ENCODE results near the gene KCTD20.

The KCTD20 gene

DNA sequence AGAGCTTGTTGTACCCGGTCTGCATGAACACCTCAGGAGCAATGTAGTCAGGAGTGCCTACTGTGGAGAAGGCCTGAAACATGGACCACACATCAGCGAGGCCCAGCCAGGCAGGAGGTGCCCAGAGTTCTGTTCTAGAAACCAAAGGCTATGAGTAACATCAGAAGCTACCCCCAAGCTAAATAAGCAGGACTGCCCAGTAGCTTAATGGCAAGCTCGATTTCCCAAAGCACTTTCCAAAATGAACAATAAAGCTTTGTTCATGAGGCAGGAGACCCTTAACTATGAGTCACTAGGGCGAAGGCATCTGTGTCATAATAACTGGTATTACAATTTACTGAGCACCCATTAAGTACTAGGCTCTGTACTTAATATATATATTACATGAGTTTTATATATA lies 57.1 kb downstream of the KCTD20 start:
- DNase-seq: no peak

DNA sequence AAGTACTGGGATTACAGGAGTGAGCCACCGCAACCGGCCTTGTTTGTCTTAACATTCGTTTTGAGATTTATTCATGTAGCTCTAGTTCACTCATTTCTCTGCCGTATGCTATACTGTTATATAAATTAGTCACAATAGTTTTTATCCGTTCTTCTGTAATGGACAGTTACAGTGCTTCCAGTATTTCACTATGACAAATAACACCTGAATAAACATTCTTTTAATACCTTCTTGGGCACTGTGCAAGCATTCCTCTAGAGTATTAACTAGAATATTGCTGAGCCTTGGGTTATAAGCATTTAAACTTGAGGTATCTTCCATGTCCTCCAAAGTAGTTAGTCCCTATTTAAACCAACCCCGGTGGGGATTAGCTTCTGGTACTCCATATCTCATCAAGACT lies 58.9 kb downstream of the KCTD20 start:
- no peak for DNase-seq

DNA sequence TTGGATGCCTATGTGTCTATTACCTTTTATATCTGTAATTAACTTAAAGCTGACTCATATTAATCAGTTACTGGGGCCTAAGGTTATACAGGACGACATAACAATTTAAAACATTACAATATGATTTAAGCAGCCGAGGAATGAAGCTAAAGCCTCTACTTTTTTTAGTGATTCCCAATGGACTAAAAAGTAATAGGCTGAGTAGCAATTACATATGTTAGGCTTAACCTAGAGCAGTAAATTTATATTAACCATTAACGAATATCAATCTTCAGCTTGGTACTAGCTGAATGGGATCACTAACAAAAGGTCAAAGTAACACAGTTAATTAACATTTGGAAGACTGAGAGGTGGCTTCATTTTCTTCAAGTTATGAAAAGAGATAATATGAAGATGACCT lies 61.4 kb downstream of the KCTD20 start:
- DNase-seq: no peak

DNA sequence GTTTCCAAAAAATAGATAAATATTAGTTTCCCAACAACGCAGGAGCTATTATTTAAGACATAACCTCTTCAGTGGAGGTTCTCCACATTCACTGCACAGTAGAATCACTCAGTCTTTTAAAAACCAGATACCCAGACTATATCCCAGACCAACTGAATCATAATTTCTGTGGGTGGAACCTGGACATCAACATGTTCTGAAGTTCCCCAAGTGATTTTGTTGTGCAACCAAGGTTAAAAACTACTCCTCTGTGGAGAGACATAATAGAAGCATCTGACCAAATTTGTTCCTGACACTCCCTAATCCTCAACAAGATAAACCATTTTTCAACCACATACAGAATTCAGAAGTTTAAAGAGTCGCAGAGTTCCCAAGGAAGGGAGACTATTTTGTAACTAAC lies 62.2 kb downstream of the KCTD20 start:
- DNase-seq: no peak

DNA sequence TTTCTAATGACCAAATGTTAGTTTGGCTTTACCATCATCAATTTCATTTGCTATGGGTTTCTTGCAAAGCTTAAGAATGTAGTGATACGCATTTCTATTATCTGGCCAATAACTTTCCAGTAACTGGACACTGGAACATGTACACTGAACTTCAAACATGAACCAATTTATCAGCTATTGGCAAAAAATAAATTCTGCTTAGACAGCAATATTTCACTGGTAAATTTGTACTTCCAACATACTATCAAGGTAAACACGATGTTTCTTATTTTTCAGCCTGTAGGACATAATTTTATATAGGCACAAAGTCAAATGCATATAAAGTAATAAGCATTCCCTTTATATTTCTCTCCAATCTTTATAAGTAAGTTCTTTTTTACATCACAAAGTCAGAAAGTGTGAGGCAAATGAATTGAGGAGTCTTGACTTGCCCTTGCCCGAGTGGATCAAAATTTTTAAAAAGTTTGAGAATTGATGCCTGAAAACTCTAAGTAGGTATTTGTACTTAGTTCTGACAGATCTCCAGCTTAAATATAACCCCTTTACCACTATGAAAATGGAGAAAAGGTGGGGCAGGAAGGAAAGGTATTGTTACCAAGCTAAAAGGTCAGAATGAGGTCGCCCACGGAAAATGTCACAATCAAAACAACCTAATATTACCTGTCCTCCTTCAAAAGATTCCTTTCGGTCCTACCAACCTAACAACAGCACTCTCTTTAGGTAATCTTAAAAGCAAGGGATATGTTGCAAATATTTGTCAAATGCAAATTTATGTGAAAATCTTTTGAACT lies 63.1 kb downstream of the KCTD20 start:
- DNase-seq: no peak

DNA sequence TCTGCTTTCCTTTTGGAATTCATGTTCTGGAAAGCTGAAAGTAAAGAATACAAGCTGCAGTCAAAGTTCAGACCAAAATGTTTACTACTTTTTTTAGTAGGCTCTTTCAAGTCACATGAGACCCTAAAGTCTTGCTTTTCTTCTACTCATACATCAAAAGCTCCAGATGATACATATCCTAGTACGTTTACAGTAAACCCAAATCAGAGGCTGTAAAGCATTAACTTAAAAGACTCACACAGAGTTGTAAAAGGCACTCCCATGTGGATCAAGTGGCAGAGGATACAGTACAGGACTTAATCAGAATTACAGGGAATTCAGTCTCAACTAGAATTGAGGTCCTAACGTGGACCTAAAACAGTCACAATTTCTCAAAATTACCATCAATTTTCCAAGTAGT lies 63.8 kb downstream of the KCTD20 start:
- no peak for DNase-seq

DNA sequence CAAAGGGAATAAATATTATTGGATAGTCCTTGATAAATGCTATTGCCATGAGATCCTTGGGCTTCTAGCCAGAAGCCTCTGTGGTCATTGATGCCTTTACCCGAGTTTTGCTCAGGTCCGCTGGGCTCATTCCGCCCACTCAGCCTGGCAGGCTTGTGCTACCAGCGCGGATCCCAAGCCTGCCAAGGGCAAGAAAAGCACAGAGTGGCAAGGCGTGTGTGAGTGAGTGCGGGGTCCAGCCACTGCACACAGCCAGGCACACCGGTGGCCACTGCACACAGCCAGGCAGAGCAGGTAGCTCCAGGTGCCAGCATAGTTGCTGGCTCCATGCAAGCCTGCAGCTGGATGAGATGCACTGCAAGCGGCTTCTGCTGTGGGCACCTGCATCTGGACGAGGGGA lies 65.7 kb downstream of the KCTD20 start:
- no peak for DNase-seq

DNA sequence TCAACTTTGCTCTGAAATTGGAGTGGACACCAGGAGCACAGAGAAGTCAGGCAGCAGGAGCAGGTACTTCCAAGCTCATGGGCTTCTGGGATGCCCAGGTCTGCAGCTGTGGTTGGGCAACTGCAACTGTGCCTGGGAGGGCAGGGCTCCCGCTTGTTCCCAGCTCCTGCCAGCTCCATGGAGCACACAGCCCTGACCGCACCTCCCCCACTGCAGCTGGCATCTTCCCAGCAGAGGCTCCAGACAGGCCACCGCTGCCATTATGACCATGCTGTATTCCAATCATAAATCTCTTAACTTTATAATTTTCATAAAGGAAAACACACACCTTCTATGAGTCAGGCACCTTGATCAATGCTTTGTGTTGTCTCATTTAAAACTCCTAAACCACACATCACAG lies 67.6 kb downstream of the KCTD20 start:
- no peak for DNase-seq

DNA sequence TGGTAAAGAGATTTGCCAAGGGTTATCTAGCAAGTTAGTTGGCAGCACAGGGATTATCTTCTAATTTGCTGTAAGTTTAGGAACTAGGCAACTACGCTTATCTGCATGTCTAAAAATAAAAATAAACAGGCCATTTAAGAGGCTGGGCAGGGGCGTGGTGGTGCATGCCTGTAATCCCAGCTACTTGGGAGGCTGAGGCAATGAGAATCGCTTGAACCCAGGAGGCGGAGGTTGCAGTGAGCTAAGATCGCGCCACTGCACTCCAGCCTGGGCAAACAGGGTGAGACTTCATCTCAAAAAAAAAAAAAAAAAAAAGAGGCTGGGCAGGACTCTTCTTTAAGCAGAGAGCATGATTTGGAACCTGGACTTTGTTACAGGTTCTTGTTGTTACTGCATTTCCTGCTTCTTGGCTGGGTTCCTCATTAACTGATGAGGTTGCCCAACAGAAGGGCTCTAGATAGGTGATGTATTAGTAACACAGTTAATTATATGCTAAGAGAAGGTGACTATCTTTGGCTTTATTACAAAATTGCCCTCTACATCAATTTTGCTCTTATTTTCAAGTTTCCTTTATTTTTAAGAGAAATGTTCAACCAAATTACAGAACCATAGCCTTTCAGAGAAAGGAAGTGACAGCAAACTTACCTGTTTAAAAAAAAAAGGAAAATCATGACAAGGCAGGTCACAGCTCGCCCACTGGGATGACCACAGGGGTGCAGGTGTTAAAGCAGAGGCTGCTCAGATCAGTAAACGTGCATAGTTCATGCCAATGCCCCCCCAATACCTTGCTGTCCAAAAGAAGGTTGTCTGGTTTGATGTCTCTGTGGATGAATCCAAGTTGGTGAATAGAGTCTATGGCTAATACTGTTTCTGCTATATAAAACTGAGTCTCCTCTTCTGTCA lies 72.0 kb downstream of the KCTD20 start:
- no peak for DNase-seq

DNA sequence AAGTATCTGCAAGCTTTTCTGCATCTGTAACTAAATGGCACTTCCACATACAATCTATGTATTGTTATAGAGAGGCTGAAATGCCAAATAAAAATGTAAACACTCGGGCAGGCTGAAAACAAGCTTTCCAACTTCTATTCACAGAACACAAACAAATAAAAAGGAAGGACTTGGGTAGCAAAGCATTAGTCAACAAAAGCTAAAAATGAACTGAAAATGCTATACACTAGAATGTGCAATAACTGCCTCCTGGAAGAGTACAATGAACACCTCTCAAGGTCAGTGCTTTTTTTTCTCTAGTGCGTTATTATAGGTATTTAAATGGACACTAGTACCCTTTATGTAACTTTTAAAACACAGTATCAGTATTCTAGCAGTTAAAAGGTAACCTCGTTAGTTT lies 73.0 kb downstream of the KCTD20 start:
- DNase-seq: no peak

DNA sequence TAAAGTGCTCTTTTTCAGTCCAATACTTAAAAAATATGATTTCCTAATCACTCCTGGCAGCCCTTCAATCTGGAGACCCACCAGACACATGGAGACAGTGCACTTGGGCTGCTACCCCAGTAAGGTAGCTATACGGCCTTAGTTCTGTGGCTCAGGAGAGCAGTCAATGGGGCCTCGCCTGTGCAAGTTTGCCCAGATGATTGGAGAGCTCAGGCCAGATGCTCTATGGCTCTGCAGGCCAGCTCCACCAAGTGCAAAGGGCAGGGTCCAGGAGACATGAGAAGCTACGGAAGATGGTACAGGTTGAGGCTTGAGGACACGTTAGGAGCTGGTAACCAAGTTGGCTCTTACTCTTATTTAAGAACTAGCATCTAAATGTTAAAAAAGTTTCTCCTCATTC lies 73.8 kb downstream of the KCTD20 start:
- DNase-seq: no peak

DNA sequence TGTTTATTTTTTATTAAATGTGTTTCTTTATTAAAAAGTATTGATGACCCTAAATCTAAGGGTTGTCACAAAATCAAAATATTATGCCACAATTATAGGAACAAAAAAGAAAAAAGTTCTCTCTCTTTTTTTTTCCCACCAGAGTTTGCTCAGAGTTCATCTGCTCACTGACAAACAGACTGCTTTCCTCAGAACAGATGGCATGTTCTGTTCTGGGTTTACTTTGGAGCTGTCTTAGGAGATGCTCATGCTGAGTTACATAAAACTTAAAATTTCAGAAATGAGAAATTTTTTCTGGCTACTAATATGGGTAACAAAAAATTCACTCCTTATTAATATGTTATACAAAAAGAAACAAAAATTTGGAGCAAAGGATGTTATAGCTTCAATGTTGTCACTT lies 74.2 kb downstream of the KCTD20 start:
- DNase-seq: no peak

DNA sequence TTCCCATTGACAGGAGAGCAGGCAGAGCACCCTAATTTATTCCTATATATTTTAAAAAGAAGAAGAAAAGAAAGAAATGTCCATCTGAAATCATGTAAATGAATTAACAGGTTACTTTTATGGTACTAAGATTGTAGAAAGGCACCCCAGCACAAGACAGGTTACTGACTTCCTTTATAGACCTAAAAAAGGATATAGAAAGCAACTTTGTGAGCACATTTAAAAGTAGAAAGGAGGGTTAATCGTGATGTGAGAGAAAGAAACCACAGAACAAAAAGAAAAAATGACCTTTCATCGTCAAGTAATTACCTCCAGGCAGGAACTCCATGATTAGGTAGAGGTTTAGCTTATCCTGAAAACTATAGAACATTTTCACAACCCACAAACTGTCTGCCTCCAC lies 74.6 kb downstream of the KCTD20 start:
- DNase-seq: no peak

DNA sequence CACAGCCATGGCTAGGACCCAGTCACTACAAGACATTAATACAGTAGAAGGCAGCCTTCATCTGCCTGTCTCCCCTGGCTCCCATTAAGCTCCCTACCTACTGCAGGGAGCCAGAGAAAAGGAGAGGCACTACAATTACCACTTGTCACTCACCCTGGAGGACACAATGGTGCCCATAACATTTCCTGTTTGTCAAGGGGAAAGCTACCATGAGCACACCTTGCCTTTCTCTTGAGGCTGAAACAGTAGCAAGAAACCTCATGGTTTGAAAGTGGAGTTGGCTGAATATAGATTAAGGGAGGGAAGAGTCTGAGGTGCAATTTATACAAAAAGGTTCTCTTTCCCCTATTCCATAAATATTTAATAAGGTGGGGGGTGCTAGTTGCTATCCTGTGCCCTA lies 76.6 kb downstream of the KCTD20 start:
- DNase-seq: no peak

DNA sequence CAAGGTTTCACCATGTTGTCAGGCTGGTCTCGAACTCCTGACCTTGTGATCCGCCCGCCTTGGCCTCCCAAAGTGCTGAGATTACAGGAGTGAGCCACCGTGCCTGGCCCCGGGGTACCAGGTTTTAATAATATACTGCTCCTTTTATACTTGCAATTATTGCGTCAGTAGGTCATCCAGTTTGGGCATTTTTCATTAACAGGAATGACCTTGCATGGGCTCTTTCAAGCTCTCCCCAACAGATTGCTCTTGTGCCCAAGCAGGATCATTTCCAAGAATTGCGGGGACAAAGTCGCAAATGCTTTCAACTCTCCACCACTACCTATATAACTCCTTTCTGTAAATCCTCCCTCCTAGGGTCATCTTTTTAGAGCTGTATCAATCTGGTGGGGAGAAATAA lies 80.7 kb downstream of the KCTD20 start:
- DNase-seq: no peak

DNA sequence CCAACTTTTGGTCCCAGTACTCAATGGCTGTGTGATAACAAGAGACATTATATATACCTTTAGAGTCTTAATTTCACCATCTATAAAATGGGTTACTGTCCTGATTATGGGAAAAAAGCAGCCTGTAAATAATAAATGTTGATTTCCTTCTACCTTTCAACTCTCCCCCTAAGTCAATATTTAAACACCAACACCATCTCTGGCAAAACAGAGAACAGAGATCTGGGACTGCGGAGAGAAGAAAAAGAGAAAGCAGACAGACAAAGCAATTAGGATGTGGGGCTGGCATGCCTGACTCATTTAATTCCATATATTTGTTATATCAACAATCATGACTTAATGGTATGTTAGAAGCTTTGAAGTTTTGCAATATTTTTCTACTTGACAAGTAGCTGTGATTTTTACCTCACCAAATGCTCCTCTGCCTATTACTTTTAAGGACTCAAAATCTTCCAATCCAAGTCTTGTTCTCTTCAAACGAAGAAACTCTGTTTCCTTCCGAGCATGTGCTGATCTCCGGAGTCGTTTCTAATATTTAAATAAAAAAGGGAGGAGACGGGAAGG lies 81.2 kb downstream of the KCTD20 start:
- no peak for DNase-seq

DNA sequence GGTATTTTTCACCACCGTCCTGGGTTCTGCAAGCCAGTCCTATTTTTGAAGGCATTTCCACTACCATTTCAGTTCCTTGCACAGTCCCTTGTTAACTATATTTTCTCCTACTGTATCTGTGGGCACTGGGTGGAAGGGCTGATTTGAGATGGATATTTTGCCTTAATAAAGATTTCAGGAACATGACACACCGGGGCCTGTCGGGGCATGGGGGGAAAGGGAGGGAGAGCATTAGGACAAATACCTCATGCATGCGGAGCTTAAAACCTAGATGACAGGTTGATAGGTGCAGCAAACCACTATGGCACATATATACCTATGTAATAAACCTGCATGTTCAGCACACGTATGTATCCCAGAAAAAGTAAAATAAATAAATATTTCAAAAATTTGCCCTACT lies 82.1 kb downstream of the KCTD20 start:
- no peak for DNase-seq

DNA sequence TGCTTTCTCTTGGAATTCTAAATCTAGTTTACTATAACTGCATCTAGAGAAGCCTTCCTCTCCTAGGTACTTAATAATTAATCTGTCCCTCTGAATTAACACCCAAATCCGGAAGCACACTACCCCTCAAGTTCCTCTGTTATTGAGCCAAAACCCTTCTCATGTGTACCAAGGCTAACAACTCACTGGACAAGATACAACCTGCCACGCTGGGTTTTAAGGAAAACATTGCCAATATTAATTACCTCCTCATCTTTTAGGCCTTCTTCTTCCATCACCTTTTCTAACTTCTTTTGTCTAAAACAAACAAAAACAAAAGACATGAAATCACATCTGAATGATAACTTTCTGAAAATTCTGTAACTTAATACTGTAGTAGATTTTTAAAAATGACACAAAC lies 82.5 kb downstream of the KCTD20 start:
- DNase-seq: no peak

DNA sequence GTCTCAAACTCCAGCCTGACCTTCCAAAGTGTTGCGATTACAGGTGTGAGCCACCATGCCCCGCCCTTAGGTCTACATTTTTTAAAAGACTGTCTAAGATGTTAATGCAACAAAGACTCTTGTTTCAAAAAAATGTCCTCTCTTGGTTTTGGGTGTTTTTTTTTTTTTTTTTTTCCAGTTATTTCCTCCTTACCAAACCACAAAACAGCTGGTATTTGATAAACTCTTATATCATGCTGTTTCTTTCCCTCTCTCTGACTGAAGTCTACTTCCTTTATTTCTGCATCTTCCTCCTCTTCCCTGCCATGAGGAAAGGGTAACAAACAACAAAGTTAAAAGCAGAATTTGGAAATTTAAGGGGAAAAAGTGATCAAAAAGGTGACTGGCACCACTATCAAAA lies 83.3 kb downstream of the KCTD20 start:
- no peak for DNase-seq

DNA sequence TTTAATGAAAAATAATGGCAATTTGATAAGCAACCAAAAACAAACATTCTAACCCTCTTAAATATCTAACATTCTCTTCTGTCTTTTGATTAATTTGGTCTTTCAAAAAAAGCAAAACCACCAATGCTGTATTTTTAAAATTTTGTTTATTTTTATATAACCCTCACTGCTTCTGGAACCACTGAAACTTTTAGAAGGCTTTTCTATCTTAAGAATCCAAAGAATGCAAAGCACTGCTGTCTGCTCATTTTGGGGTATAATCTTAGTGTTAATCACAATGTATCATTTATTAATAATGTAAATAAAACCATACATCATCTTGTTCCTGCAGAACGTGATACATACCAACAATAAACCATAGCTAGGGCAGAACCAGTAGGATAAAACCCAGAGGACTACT lies 90.5 kb downstream of the KCTD20 start:
- no peak for DNase-seq

DNA sequence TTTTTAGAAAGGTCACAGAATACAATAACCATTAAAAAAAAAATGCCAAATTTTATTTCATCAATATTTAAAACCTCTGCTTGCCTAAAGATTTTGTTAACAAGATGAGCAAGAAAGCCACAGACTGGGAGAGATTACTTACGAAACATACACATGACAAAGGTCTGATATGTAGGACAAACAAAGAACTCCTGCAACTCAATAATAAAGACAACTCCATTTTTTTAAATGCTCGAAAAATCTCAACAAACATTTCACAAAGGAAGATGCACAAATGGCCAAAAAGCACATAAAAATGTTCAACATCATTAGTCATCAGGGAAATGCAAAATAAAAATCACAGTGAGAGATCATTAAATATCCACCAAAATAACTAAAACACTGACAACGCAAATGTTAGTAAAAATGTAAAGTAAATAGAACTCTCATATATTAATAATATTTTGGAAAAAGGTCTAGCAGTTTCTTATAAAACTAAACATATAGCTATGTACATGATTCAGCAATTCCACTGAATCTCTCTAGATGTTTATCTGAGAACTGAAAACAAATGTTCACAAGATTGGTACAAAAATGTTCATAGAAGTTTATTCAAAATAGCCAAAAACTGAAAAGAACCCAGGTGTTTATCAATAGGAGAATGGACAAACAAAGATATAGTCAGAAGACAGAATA lies 94.2 kb downstream of the KCTD20 start:
- no peak for DNase-seq

DNA sequence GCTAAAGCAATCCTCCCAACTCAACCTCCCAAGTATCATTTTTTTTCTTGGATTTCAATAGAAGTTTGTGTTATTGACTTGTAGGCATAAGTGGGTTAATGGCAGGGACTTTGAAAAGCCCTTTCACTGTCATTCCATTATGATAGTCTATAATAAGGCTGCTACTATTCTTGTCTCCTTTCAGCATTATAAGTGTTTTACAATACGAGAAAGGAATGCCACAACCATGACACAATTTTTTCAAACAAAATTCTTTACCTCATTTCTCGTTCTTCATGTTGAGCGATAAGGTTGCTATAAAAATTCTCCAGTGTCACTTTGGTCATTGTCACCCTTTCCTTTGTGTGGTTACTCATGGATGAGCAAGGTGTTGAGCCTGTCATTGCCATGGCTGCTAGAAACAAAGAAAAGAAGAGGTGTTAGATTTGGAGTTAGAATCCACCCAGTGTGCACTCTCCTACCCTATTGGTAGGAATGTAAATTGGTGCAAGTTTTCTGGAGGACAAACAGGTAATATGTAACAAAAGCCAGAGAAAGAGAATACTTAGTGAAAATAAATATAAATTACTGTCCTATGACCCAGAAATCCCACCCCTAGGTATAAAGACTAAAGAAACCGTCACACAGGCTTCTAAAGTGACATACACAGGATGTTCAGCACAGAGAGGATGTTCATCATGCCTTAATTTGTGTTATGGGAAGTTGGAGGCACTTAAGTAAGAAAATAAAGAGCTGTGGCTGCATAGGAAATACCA lies 97.2 kb downstream of the KCTD20 start:
- DNase-seq: no peak
